Spleen (tissue), 11 donors: ENCODE measurements around the gene EHMT2. TPM values are rescaled to one million over a fixed set of nuclear protein-coding genes. Genes with fewer than 3 reads are reported as not detected.

Source experiments
- DNase-seq: peaks from one replicate; pipeline ENCODE4 v3.0.0-alpha.2; 2020
- H3K27ac ChIP-seq, 8 donors: fragments of 200-600 bp; sonication (generic) in 7 of 8; 1 replicate in 4 of 8; 2 replicates in 4 of 8; pipeline versions ENCODE4 v1.5.0 to v1.8.0; 2016 to 2021; ENCODE audit warnings: inconsistent platforms in 4 of 8, mild to moderate bottlenecking in 4 of 8, moderate library complexity in 1 of 8
- H3K27me3 ChIP-seq, 7 donors: fragments of 200-600 bp; sonication (generic) in 6 of 7; replicated peaks in 1 of 7; 1 replicate in 4 of 7; 2 replicates in 3 of 7; pipeline versions ENCODE4 v1.5.0 to v1.8.0; 2016 to 2021; ENCODE audit warnings: inconsistent platforms in 3 of 7, mild to moderate bottlenecking in 1 of 7
- H3K36me3 ChIP-seq, 6 donors: fragments of 200-600 bp; sonication (generic) in 5 of 6; 1 replicate in 4 of 6; 2 replicates in 2 of 6; pipeline versions ENCODE4 v1.5.0 to v1.8.0; 2016 to 2021; ENCODE audit warnings: inconsistent platforms in 2 of 6
- H3K4me1 ChIP-seq, 6 donors: fragments of 200-600 bp; sonication (generic) in 5 of 6; 1 replicate in 3 of 6; 2 replicates in 3 of 6; pipeline versions ENCODE4 v1.5.0 to v1.8.0; 2016 to 2021; ENCODE audit warnings: inconsistent platforms in 3 of 6
- H3K4me3 ChIP-seq, 8 donors: fragments of 200-600 bp; sonication (generic) in 7 of 8; 1 replicate in 4 of 8; 2 replicates in 4 of 8; pipeline versions ENCODE4 v1.5.0 to v1.8.0; 2016 to 2021; ENCODE audit warnings: inconsistent platforms in 4 of 8, mild to moderate bottlenecking in 4 of 8, moderate library complexity in 2 of 8
- H3K9me3 ChIP-seq, 8 donors: fragments of 200-600 bp; sonication (generic) in 7 of 8; 1 replicate in 4 of 8; 2 replicates in 4 of 8; pipeline versions ENCODE4 v1.5.0 to v1.8.0; 2016 to 2021; ENCODE audit warnings: inconsistent platforms in 4 of 8
- POLR2A ChIP-seq, 3 donors: fragments of 450-650 bp; IDR thresholded peaks; one replicate each; pipeline ENCODE4 v1.5.1; 2017; ENCODE audit warnings: antibody characterized with exemption in 3 of 3, mild to moderate bottlenecking in 1 of 3
- POLR2AphosphoS5 ChIP-seq, 3 donors: sonication (generic); formaldehyde crosslinking; IDR thresholded peaks; one replicate each; pipeline ENCODE4 v1.5.1; 2017; ENCODE audit warnings: antibody characterized with exemption in 3 of 3
- WGBS, 5 donors: extraction: QIAGEN DNeasy Blood & Tissue Kit in 3 of 5; methylation state at CpG; one replicate each; pipeline versions ENCODE4 v1.1.5 to v1.1.7; 2013 to 2018; 5-methylcytosine and 5-hydroxymethylcytosine counted together
- intact Hi-C: fragments of 100-400 bp; cut with DNase I; formaldehyde crosslinking; loops from one replicate; pipeline ENCODE4 v1.15.0; 2023; ENCODE audit warnings: low total_unique reads
- polyA plus RNA-seq, 3 donors: library from polyadenylated mRNA; stranded (reverse); fragments of 200-250 nt; gene quantifications; one replicate each; pipeline ENCODE4 v1.2.1, GENCODE V29; 2013
- total RNA-seq, 7 donors: library from RNA; depleted of rRNA in 3 of 7; stranded (reverse); fragments of >200 nt in 3 of 7; fragmentation: NEBNext Ultra II Directional in 4 of 7; extraction: Animal tissue kit (Norgen Biotek cat#: 25700) in 4 of 7; gene quantifications; one replicate each; pipeline versions ENCODE4 v1.1.0 to v1.2.1, GENCODE V29; 2016 to 2021
- TF ChIP-seq, protein P1 (sequence below), 11 experiments: fragments of 200-600 bp in 7 of 11; fragments of 450-650 bp in 4 of 11; sonication (generic) in 4 of 11; IDR thresholded peaks in 8 of 11; conservative IDR thresholded peaks in 3 of 11; 1 replicate in 7 of 11; 2 replicates in 4 of 11; pipeline versions ENCODE4 v1.4.0 to v1.8.0; 2016 to 2021; ENCODE audit warnings: antibody characterized with exemption in 11 of 11, inconsistent platforms in 4 of 11, mild to moderate bottlenecking in 1 of 11
- donor health status: healthy with polysubstance abuse.
- donor health status: DM: no; HTN: no; CAD: no; lungs with moderate emphysema.
- donor health status: DM: no; HTN: no; CAD: no.
- donor health status: Bipolar disorder and iron deficiency.
- donor health status: healthy.
- donor health status: DM: no; HTN: no; CAD: no.
- donor health status: DM: yes; HTN: yes; CAD: no.

The EHMT2 gene
- total and polyA plus RNA-seq, 10 donors: 36.5 to 66.1 (median 50.1) TPM

DNA sequence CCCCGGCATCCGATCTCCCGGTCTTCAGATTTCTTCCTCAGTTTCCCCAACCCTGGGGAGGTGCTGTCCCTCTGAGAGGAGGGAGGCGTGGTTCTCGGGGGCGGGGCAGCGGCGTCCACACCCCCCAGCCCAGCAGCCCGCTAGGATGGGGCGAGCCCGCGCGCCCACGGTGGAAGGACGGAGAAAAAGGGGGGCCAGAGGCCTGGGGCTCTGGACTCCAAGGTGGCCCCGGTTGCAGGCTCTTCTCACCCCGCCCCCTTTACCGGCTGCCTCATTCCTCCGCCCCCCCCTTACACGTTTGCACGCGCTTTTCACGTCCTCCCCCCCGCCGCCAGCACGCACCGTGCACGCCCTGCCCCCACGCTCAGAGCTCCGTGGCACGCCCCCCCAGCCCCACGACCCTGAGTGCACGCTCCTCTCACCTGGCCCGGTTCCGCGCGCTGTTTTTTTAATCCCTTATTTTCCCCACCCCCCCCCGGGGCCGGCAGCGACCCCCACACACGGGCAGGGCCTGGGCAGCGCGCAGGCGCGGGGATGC is 4.0 kb upstream of the EHMT2 start:
- TF ChIP-seq POLR2AphosphoS5 (IDR thresholded peaks at IDR 0.05): peak in 2 of 3 donors; percentile 44 to 63
- TF ChIP-seq, protein P1, sequence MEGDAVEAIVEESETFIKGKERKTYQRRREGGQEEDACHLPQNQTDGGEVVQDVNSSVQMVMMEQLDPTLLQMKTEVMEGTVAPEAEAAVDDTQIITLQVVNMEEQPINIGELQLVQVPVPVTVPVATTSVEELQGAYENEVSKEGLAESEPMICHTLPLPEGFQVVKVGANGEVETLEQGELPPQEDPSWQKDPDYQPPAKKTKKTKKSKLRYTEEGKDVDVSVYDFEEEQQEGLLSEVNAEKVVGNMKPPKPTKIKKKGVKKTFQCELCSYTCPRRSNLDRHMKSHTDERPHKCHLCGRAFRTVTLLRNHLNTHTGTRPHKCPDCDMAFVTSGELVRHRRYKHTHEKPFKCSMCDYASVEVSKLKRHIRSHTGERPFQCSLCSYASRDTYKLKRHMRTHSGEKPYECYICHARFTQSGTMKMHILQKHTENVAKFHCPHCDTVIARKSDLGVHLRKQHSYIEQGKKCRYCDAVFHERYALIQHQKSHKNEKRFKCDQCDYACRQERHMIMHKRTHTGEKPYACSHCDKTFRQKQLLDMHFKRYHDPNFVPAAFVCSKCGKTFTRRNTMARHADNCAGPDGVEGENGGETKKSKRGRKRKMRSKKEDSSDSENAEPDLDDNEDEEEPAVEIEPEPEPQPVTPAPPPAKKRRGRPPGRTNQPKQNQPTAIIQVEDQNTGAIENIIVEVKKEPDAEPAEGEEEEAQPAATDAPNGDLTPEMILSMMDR (IDR thresholded peaks at IDR 0.05 in 8 of 11, conservative IDR thresholded peaks at IDR 0.05 in 3 of 11): no peak
- intact Hi-C loops: no loop called here
- H3K27me3 ChIP-seq: no peaks in the 10 kb centered on the region
- DNase-seq: peak; percentile 91
- 0 to 4% (median 2%) methylated on average over 27 to 45 of the region's 45 CpGs for WGBS, 5 donors
- H3K4me3 ChIP-seq: peak overlapping the region; percentile 42 to 88 (median 63)
- H3K4me1 ChIP-seq: peaks cover 33 to 60% (median 49%) of the 10 kb centered on the region in 6 donors
- no peaks in the 10 kb centered on the region for H3K36me3 ChIP-seq
- no peaks in the 10 kb centered on the region for H3K9me3 ChIP-seq
- peak overlapping the region; percentile 53 to 92 (median 82) for H3K27ac ChIP-seq

DNA sequence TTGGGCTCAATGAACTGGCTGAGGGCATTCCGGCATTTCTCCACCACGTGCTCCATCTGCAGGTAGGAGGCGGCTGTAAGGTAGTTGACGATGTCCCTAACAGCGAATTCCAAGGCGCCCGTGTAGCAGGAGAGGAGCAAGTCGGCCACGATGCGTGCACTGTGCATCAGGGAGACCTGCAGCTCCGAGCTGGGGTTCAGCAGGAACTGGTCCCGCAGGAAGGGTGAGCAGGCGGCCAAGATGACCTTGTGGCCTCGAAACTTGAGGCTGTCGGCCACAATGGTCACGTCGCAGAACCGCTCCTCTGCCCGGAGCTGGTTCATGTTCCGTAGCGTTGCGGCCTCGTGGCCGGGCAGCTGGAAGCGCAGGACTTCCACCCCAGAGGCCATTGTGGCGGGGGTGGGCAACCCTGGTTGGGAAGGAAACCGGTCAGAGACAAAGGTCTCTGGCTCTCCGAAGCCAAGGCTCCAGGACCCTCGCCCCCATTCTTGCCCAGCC is 3.5 kb upstream of the EHMT2 start:
- Histone ChIP-seq H3K27ac (peak overlapping the region; percentile 53 to 92 (median 82)), H3K27me3 (no peaks in the 10 kb centered on the region), H3K9me3 (no peaks in the 10 kb centered on the region), H3K4me1 (peaks cover 35 to 65% (median 54%) of the 10 kb centered on the region in 6 donors), H3K36me3 (peaks cover 0 to 4% (median 0%) of the 10 kb centered on the region in 6 donors), H3K4me3 (peak overlapping the region in 7 of 8 donors; percentile 44 to 88 (median 65))
- TF ChIP-seq POLR2AphosphoS5 (IDR thresholded peaks at IDR 0.05) (peak in 2 of 3 donors; percentile 58 to 67), POLR2A (IDR thresholded peaks at IDR 0.05) (no peak)
- TF ChIP-seq, protein P1 (IDR thresholded peaks at IDR 0.05 in 8 of 11, conservative IDR thresholded peaks at IDR 0.05 in 3 of 11): no peak
- 60 to 67% (median 63%) methylated on average over 25 to 29 of the region's 29 CpGs for WGBS, 5 donors
- intact Hi-C loops: no loop called here
- peak; percentile 83 for DNase-seq

- 71 to 80% (median 75%) methylated on average over 40 to 49 of the region's 49 CpGs for WGBS, 5 donors
- Histone ChIP-seq H3K27ac (peak overlapping the region in 2 of 8 donors; percentile 85 to 92), H3K27me3 (no peaks in the 10 kb centered on the region), H3K9me3 (no peaks in the 10 kb centered on the region), H3K36me3 (peaks cover 0 to 13% (median 3%) of the 10 kb centered on the region in 6 donors), H3K4me1 (peaks cover 36 to 71% (median 57%) of the 10 kb centered on the region in 6 donors), H3K4me3 (no peak overlapping the region)
- peak in 1 of 3 donors; percentile 36 for TF ChIP-seq POLR2AphosphoS5 (IDR thresholded peaks at IDR 0.05)
- TF ChIP-seq, protein P1 (IDR thresholded peaks at IDR 0.05 in 8 of 11, conservative IDR thresholded peaks at IDR 0.05 in 3 of 11): no peak
- intact Hi-C loops: no loop called here
- DNase-seq: peak; percentile 79
Measured at GRCh38 chr6:31899882-31900722, 2.6 kb upstream of the EHMT2 start.

- Histone ChIP-seq H3K27me3 (no peaks in the 10 kb centered on the region), H3K4me1 (peaks cover 36 to 71% (median 57%) of the 10 kb centered on the region in 6 donors), H3K4me3 (no peak overlapping the region), H3K9me3 (no peaks in the 10 kb centered on the region), H3K27ac (peak overlapping the region in 1 of 8 donors; percentile 90), H3K36me3 (peaks cover 0 to 22% (median 12%) of the 10 kb centered on the region in 6 donors)
- 35 to 59% (median 51%) methylated on average over 5 of the region's 5 CpGs for WGBS, 5 donors
- DNase-seq: no peak
- TF ChIP-seq POLR2AphosphoS5 (IDR thresholded peaks at IDR 0.05): no peak
- no peak for TF ChIP-seq POLR2A (IDR thresholded peaks at IDR 0.05)
- TF ChIP-seq, protein P1 (IDR thresholded peaks at IDR 0.05 in 8 of 11, conservative IDR thresholded peaks at IDR 0.05 in 3 of 11): no peak
- intact Hi-C loops: no loop called here
Measured at GRCh38 chr6:31899215-31899614, 1.7 kb upstream of the EHMT2 start.
